Fibroblast of skin of left quadriceps (primary cell): ENCODE data around the gene MEI1.
A peak's percentile ranks its signal among the peaks of the same experiment; 100 is the strongest.
"Not testable (repeated sequence)": the region's sequence is repeated elsewhere in the genome, so short reads cannot be mapped to it uniquely, and the experiment has no call there.

ENCODE experiments used
- DNase-seq, 2 experiments: peaks; one replicate each; pipeline ENCODE4 v3.0.0-alpha.2; 2013; ENCODE audit warnings: low read depth in 2 of 2

Gene MEI1, protein sequence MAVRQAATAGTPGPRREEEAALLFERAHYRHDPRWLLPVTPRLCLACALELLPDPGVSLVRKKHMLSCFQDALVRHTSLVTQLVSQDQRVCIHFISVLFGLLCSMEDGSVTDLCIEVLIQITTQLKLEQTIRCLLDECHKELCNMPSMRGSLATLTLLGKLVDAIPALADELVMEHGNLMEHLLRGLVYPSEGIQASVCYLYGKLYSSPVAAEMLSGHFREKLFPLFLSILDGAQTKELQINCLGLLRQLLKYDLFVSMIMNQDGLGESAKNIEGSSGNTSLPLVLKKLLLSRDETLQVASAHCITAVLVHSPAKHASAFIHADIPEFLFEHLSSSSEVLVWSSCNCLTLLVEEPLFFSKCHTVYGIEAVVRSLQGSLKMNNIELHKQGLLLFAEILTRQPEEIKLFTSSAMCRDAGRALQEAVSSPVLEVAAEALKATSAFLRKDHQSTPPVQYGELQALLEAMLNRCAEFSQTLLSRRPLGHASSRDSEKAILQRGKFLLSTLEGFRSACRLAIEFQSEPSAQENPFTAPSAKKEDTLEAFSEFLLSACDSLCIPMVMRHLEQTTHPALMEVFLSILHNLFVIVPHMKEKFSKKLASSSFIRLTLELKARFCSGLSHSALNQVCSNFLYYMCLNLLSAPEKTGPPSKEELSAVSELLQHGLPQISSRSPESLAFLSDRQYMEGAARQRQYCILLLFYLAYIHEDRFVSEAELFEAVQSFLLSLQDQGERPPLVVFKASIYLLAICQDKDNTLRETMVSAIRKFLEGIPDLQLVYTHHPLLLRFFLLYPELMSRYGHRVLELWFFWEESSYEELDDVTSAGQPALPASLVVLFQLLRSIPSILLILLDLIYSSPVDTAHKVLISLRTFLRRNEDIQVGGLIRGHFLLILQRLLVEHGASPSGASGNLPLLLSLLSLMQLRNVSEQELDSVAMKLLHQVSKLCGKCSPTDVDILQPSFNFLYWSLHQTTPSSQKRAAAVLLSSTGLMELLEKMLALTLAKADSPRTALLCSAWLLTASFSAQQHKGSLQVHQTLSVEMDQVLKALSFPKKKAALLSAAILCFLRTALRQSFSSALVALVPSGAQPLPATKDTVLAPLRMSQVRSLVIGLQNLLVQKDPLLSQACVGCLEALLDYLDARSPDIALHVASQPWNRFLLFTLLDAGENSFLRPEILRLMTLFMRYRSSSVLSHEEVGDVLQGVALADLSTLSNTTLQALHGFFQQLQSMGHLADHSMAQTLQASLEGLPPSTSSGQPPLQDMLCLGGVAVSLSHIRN

DNA sequence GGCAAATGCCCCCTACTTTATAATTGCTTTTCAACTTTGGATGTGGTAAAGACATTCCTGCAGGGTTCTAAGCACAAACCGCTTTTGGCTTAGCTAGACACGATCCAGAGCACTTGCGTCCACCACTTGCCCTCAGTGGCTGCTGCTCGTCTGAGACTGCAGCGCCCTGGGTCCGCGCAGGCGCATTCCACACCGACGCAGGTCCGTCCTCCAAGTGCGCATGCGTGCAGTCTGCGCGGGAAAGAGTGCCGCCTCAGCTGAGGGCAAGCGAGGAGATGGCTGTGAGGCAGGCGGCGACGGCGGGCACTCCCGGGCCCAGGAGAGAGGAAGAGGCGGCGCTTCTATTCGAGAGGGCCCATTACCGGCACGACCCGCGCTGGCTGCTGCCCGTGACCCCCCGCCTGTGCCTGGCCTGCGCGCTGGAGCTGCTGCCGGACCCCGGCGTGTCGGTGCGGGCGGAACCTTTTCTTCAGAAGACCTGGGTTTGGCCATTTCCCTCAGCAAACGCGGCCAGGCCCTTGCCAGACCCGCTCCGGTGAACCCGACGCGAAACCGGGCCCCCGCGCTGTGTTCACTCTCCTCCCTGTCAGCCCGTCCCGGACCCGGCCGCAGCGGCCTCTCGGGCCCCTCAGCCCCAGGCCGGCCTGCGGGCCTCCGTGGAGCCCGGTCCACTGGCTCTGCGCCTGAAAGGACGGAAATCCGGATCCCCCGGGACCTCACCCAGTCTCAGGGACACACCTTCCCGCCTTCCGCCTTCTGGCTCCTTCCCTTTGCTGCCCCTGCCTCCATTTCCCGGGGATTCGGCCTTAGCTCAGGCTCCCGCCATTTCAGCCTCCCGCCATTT lies at the start of gene MEI1:
Gene MEI1, plus strand, starts transcription at position 240 of the 844 bp plus-strand sequence. Its CDS starts 36 bp downstream, at position 276.
- peak; percentile 42 to 48 for DNase-seq

DNA sequence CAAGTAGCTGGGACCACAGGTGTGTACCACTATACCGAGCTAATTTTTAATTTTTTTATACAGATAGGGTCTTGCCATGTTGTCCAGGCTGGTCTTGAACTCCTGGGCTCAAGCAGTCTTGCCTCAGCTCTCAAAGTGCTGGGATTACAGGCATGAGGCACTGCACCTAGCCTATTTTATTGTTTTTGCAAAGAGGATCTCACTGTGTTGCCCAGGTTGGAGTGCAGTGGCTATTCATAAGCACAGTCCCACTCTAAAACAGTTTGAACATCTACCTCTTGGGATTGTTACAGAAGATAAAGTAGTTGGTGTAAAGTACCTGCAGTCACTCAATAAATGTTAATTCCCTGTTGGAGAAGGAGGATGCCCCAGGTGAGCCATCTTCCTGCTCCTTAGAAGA lies 49.1 kb upstream of the MEI1 start:
- DNase-seq, result no peak

DNA sequence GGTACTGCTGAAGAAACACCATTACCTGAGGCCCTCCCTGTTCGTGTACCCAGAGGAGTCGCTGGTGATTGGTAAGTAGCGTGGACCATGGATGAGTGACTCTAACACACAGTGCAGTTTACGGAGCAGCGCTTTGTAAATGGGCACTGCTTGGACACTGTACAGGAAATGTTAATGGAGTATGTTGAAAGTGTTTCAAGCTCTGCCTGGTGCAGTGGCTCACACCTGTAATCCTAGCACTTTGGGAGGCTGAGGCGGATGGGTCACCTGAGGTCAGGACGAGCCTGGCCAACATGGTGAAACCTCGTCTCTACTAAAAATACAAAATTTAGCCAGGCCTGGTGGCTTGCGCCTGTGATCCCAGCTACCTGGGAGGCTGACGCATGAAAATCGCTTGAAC lies 48.5 kb upstream of the MEI1 start:
- no peak for DNase-seq

DNA sequence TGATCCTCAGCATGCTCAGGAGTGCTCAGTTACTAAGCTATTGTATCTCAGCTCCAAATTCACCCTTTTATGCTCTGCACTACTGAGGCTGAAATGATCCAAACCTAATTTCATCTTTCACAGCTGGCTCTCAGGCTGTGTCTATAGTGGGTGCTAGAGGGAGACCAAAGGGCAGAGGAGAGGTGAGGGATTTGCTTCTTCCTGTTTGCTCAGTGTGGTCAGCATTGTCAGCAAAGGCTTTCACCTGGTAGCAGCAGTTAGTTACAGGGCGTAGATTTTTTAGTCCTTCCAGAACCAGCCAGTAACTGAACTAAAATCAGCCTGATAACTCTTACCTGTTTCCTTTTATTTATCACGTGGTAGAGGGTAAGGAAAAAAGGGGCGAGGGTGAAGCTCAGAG lies 45.0 kb upstream of the MEI1 start:
- DNase-seq, result no peak

DNA sequence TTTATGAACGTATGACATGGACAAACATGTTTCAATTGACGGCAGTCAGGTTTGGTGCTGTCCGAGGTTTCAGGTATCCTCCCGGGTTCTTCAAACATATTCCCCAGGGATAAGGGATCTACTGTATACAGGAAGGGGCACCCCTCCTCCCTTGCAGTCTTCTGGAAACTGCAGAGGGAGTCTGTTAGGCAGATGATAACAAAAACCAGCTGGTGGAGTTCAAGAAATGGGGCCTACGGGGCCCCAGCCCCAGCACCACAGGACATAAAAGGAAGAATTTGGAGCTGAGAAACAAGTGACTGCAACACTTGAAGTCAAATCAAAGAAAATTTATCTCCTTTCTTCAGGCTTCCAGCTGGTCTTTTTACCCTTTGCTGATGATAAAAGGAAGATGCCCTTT lies 42.7 kb upstream of the MEI1 start:
- peak; percentile 23 to 27 for DNase-seq

DNA sequence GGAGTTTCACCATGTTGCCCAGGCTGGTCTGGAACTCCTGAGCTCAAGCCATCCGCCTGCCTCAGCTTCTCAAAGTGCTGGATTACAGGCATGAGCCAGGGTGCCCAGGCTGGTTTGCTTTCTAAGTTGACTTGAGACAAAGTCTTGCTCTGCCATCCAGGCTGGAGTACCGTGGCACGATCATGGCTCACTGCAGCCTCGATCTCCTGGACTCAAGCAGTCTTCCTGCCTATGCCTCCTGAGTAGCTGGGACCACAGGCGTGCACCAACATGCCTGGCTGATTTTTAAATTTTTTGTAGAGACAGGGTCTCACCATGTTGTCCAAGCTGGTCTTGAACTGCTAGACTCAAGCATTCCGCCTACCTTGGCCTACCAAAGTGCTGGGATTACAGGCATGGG lies 41.6 kb upstream of the MEI1 start:
- DNase-seq, result no peak

DNA sequence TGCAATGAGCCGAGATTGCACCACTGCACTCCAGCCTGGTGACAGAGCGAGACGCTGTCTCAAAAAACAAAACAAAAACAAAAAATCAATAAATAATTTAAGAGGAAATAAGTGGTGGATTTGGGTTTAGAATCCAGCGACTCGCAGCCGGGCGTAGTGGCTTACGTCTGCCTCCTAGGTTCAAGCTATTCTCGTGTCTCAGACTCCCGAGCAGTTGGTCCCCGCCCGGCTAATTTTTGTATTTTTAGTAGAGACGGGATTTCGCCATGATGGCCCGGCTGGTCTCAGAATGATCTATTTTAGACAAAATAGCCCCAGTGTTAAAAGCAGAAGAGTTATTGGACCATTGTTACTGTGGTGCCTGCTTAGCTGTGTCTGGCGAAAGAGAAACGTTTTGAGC lies 40.4 kb upstream of the MEI1 start:
- DNase-seq, result no peak

DNA sequence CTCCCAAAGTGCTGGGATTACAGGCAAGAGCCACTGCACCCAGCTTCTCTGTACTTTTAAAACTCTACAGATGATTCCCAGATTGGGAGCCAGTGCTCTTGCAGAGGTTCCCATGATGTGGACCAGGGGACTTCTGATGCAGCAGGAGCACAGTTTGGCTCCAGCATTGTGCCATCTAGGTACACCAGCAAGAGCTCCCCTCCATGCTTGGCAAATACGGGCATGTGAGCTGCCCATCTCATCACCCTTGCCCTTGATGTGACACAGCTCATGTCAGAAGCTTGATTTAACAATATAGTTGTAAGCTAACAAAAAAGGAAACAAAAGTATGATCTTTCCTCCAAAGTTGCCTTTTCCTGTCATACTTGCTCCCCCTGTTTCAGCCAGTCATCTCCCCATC lies 39.4 kb upstream of the MEI1 start:
- no peak for DNase-seq

DNA sequence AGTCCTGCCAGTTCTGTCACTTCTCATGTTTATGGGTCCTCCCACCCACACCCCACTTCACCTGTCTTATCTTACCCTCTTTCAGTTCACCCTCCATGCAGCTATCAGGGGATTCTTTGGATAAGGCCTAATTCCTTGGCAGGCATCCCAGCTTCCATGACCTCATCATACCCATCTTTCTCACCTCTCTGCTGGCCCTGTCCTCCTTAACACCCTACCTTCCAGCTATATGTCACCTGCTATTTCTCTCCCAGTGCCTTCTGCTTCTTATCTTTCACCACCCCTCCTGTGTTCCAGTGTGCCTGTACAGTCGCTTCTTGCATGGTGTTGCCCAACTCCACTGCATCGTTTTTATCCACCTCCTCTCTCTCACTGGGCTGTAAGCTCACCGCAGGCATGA lies 38.9 kb upstream of the MEI1 start:
- DNase-seq, result no peak

DNA sequence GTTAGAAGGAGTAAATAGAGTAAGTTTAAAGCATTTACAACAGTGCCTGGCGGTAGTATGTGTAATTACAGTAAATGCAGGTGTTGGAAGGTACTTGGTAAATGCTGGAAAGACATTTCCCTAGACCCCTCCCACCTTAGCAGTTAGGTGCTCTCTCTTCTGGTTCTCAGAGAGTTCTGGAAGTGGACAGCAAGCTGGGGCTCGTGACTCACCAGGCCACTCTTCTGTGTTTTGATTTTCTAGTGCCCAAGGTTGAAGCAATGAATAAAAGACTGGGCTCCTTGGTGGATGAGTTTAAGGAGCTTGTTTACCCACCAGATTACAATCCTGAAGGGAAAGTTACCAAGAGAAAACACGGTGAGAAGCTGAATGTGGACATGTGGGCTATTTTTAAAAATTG lies 38.2 kb upstream of the MEI1 start:
- no peak for DNase-seq

DNA sequence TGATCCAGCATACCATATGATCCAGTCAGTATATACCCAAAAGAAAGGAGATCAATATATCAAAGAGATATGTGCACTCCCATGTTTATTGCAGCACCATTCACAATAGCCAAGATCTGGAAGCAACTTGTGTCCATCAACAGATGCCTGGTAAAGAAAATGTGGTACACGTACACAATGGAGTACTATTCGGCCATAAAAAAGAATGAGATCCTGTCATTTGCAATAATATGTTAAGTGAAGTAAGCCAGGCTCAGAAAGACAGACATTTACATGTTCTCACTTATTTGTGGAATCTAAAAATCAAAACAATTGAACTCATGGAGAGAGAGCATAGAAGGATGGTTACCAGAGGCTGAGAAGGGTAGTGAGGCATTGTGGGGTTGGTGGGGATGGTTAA lies 37.6 kb upstream of the MEI1 start:
- DNase-seq, result no peak

DNA sequence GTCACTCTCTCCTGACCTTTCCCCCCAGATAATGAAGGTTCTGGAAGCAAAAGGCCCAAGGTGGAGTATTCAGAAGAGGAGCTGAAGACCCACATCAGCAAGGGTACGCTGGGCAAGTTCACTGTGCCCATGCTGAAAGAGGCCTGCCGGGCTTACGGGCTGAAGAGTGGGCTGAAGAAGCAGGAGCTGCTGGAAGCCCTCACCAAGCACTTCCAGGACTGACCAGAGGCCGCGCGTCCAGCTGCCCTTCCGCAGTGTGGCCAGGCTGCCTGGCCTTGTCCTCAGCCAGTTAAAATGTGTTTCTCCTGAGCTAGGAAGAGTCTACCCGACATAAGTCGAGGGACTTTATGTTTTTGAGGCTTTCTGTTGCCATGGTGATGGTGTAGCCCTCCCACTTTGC lies 35.7 kb upstream of the MEI1 start:
- DNase-seq, result not testable (repeated sequence)

DNA sequence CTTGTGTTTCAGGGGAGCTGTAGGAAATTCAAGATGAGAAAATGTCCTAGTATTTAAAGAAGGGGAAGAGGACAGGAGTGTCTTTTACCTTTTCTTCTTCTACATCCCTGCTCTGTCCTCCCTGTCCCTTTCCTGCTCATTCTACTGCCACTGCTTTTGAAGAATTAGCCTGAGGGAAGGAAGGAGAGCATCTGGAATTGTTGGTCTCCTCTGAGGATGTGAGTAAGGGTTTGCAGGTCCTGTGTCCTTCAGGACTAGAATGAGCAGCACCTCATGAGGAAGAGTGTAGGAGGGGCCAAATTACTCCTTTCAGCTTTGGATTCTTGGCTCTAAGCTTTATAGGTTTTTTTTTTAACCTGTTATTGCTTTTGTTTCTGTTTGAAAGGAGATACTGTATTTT lies 34.8 kb upstream of the MEI1 start:
- DNase-seq, result no peak

DNA sequence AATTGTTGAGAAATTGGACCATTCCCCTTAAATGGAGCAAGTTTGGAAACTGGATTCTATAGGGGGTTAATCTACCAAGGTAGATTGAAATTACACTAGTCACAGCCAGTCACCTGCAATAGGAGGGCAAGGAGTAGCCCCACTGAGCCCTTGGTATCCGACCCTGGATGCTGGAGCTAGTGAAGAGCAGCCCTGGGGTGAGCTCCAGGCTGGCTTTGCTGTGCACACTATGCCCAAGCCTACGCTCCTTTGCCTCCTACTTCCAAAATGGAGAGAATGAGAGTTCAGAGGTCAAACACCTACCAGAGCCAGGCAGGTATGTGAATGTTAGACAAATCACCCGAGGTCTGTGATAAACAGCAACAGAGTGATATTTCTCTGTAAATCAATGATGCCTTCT lies 34.4 kb upstream of the MEI1 start:
- DNase-seq, result no peak

DNA sequence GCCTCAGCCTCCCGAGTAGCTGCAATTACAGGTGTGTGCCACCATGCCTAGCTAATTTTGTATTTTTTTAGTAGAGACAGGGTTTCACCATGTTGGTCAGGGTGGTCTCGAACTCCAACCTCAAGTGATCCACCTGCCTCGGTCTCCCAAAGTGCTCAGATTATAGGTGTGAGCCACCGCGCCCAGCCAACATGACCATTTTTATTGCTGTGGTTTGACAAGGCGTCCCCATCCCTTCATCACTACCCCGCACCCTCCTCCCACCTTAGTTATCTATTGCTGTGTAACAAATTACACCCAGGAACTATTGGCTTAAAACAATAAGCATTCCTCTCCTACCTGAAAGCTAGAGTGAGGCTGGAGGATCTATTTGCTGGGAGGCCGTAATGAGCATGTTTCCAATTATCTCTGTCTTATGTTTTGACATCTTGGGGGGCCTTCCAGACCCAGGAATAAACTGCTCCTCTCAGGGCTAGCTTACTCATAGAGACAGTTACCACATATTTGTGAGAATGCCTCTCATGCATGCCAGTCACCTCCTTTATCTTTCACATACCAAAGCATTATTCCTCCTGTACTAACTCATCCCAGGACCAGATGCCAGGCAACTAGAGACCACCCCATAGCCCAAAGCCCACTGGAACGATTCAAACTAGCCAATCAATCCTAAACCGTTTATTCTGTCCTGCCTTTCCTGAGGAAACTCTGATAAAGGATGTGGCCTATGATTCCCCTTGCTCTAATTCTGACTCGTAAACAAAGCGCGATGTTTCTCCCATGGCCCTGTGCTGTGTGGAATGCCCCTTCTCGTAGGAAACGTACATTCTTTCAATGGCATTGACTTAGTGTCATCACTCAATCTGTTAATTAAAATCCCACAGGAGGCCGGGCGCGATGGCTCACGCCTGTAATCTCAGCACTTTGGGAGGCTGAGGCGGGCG lies 30.1 kb upstream of the MEI1 start:
- DNase-seq, result peak; percentile 82 to 83

DNA sequence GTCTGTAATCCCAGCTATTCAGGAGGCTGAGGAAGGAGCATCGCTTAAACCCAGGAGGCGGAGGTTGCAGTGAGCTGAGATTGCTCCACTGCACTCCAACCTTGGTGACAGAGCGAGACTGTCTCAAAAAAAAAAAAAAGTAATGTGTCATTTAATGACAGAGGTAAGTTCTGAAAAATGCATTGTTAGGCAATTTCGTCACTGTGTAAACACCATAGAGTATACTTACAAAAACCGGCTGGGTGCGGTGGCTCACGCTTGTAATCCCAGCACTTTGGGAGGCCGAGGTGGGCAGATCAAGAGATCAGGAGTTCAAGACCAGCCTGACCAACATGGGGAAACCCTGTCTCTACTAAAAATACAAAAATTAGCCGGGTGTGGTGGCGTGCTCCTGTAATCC lies 27.2 kb upstream of the MEI1 start:
- DNase-seq, result not testable (repeated sequence)

DNA sequence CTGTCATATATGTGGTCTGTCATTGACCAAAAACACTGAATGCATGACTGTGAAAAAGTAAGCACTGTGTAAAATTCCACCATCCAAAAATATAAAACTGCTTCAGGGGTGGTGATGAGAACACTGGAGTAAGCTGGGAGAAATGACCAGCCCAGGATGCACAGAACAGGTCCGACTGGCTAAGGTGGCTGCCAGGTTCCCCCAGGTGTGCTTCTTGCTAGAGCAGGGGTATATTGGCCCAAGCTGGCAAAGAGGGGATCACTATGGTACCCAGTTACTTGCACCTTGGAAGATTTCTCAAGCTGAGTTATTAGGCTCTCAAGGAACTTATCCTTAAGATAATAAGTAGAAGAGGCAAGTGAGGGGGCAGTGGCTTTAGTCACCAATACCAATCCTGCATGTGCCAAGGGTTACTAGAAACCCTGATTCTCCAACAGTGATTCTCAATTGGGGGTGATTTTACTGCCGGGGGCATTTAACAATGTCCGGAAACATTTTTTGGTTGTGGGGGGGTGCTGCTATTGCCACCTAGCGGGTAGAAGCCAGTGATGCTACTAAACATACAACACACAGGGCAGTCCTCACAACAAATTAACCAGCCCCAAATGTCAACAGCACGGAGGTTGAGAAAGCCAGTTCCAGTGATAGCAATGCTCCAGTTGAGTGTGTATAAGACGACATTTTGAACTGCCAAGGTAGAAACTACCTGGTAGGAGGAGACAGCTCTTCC lies 26.4 kb upstream of the MEI1 start:
- DNase-seq, result no peak

DNA sequence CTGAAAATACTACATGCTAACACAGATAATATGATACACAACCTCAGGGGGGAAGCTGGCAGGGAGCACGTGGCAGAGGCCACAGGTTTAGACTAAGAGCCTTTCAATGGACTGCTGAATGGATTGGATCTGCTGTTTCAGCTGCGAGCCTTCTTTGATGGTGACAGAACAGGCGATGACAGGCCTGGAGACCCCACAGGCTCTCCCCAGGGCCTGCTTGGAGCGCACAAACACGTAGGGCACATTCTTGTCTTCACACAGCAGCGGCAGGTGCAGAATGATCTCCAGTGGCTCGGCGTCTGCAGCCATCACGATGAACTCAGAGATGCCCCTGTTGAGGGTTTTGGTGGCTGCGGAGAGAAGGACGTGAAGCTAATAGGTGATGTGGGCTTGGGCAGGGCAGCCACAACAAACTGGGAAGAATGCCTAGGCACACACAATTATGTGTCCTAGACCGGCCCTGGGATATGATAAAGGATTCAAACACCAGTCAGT lies 24.4 kb upstream of the MEI1 start:
- DNase-seq, result no peak

DNA sequence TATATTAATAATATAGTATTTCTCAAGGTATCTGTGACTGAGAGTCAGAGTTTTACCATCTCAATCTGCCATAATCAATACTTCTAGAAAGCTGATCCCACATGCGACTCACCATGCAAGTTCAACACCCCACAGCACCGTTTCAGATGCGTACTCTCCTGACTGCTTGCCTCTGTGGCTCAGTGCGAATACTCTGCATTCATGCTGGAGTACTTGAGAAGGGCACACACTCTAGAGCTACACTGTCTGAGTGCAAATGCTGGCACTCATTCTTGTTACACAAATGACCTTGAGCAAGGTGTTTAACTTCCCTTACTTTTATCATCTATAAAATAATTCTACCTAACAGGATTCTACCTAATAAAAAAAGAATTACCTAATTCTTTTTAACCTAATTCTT lies 23.2 kb upstream of the MEI1 start:
- DNase-seq, result no peak
